Measurements from ENCODE around the gene PEAR1.

The PEAR1 gene

DNA sequence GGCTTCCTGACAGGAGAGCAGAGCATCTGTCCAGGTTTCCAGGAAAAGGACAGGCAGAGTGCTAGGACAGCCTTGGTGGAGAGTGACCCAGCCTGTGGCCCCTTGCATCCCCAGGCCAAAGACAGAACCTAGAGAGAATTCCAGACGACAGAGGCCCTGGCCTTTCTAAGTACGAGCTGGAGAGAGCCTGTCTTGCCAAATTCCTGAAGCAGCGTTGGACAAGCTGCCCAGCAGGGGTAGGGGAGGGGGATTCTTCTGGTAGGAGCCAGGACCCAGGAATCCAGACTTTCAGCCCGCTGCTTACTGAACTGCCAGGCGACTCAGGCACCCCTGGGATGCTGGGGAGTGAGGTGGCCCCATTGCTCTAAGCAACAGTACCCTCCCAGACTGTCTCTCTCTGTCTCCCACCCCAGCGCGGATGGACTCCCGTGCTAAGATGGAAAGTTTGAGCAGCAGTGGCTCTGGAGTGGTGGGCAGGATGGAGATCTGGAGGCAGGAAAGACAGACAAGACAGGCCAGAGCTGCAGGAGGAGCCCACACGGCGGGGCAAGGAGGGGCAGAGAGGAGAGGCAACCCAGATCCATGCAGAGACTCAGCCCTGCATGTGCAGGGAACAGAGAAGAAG is 8.8 kb upstream of the PEAR1 start:
- TF ChIP-seq, protein P1, sequence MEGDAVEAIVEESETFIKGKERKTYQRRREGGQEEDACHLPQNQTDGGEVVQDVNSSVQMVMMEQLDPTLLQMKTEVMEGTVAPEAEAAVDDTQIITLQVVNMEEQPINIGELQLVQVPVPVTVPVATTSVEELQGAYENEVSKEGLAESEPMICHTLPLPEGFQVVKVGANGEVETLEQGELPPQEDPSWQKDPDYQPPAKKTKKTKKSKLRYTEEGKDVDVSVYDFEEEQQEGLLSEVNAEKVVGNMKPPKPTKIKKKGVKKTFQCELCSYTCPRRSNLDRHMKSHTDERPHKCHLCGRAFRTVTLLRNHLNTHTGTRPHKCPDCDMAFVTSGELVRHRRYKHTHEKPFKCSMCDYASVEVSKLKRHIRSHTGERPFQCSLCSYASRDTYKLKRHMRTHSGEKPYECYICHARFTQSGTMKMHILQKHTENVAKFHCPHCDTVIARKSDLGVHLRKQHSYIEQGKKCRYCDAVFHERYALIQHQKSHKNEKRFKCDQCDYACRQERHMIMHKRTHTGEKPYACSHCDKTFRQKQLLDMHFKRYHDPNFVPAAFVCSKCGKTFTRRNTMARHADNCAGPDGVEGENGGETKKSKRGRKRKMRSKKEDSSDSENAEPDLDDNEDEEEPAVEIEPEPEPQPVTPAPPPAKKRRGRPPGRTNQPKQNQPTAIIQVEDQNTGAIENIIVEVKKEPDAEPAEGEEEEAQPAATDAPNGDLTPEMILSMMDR (IDR thresholded peaks at IDR 0.05), result no peak

DNA sequence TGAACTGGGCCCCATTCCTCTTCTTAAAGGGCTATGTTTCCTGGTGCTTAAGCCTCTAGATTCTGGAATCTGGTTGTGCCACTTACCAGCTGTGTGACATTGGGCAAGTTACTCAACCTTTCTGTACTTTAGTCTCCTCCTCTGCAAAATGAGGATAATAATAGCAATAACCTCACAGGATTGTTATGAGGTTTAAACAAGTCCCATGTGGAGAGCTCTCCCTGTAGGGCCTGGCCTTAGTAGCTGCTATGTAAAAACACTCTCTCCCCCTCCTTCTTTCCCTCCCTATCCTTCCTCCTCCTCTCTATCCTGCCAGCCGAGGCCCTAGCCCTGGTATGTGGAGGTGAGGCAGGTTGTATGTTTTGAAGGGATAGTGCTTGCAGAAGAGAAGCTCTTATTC is 8.2 kb upstream of the PEAR1 start:
- TF ChIP-seq, protein P1 (IDR thresholded peaks at IDR 0.05), result no peak

DNA sequence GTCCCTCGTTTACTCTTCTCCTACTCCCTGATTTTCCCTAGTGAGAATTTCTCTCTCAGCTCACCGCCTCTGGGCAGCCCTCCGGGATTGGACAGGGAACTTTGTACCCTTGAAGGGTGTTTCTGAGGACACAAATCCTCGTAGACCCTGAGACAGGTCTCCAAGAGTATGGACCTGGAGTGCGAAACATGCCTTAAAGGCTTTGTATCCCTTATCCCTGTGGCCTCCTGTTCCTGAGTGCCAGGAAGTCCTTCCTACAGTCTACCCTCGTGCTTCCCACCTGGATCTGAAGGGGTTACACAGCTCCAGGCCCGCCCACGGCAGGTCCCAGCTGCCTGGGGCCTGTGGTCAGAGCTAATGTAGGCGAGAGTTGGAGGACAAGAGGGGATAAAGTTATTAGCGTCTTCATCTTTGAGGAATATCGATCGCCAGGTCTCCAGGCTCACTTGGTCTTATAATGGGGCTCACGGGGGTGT is 7.6 kb upstream of the PEAR1 start:
- TF ChIP-seq, protein P1 (IDR thresholded peaks at IDR 0.05), result no peak

DNA sequence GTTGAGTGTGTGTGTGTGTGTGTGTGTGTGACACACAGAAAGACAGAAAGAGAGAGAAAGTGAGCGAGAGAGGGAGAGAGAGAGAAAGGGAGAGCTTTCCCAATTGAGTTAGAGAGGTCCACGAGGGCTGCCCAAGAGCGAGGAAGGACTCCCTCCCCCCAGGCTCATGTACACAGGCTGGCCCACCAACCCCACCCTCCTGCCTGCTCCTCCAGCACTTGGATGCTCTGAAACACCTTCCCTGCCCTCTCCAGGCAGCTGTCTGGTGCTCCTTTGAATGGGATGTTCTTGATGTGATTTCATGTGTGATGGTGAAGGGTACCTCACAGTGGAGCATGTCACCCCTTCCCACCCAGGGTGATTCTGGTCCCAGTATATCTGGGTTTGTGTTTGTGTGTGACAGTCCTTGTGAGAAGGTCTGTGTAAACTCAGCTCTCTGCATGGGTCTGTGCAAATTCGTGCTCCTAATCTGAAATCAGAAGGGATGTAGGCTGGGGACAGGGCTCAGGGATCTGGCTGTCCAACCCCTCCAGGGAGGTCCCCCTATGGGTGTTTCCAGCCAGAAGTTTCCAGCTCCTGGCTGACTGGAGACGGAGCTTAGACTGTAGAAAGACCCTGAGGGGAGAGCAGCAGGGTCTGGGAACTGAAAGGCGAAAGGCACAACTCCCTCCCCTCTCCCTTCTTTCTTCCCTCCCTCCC is 6.8 kb upstream of the PEAR1 start:
- TF ChIP-seq, protein P1 (IDR thresholded peaks at IDR 0.05), result no peak

DNA sequence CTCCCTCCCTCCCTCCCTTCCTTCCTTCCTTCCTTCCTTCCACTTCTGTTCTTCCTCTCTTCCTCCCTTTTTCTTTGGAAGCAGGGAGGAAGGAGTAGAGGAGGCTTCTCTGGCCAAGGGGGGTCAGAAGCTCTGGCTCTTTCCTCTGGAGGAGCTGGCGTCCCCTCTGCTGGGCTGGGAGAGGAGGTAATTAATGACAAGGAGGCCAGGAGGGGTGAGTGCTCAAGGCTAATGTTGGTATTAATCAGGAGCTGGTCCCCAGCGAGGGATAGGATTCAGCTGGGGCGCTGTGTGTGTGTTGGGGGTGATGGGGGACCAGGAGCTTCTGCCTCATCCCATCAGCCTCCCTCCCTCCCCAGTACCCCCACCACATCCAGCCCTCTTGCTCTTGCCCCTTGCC is 6.2 kb upstream of the PEAR1 start:
- TF ChIP-seq, protein P1 (IDR thresholded peaks at IDR 0.05), result no peak

DNA sequence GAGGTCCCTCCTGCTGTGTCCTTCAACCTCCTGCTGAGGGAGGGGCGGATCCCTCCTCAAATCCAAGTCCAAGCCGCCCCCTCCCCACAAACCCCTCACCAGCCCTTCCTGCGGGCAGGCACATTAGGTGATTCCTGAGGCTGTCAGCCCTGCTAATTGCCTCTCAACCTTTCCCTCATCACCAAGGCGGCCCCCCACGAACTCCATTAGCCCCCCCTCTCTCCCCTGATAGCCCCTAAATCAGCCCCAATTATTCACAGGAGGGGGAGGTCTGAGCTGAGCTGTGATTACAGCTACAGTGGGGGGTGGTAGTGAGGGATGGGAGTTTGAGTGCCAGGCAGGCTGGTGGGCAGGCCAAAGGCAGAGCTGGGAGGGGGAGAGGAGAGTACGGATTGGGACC is 5.8 kb upstream of the PEAR1 start:
- TF ChIP-seq, protein P1 (IDR thresholded peaks at IDR 0.05), result no peak

DNA sequence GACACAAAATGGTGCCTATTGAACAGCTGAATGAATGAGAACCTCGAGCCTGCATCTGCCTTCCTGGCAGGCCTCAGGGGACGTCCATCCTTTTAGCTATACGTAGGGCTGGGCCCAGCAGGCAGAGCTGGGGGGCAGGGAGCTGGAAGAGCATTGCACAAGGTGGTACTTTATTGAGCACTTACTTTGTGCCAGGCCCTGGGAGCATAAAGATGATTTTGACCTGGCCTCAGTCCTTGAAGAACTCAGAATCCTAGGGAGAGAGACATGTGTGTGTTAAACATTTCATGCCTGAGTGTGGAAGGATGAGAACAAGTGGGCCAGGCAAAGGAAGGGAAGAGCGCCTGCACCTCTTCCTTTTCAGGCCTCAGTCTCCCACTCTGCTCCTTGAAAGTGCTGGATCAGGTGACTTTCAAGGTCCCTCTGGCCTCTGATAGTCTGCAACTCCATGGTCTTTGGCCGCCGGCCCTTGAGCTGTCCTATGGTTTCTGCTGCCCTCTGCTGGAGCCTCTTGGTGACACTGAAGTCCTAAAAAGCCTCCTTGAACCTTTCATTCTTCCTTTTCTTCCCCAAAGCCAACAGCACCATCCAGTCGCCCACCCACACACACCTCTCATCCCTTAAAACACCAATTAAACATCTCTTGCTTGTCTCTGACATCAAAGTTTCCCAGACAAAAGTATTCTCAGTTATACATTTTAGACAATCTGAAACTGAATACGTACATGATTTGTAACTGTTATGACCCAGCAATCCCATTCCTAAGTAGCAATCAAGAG is 3.5 kb upstream of the PEAR1 start:
- TF ChIP-seq, protein P1 (IDR thresholded peaks at IDR 0.05), result peak; percentile 89
